Stomach (tissue), 4 donors: ENCODE measurements around the gene GNG7.

Source experiments
- CTCF ChIP-seq, 7 experiments: fragments of 450-650 bp in 4 of 7; fragments of 200-600 bp in 3 of 7; sonication (generic) in 3 of 7; IDR thresholded peaks; one replicate each; pipeline ENCODE4 v1.5.1; 2016 to 2019; ENCODE audit warnings: antibody characterized with exemption in 7 of 7, control low read depth in 2 of 7, mild to moderate bottlenecking in 1 of 7
- EP300 ChIP-seq: sonication (generic); formaldehyde crosslinking; IDR thresholded peaks from one replicate; pipeline ENCODE4 v1.6.1; 2017; ENCODE audit warnings: antibody characterized with exemption
- POLR2A ChIP-seq, 4 donors: fragments of 450-650 bp; IDR thresholded peaks; one replicate each; pipeline ENCODE4 v1.6.1; 2016; ENCODE audit warnings: antibody characterized with exemption in 4 of 4, control low read depth in 2 of 4, mild to moderate bottlenecking in 1 of 4, moderate library complexity in 1 of 4
- POLR2AphosphoS5 ChIP-seq, 3 donors: sonication (generic); formaldehyde crosslinking; IDR thresholded peaks; one replicate each; pipeline ENCODE4 v1.6.1; 2016; ENCODE audit warnings: antibody characterized with exemption in 3 of 3

GRCh38 chr19:2726904-2727639 lies 24.6 kb upstream of the GNG7 start:
- TF ChIP-seq POLR2A (IDR thresholded peaks at IDR 0.05), result no peak
- TF ChIP-seq CTCF (IDR thresholded peaks at IDR 0.05), result no peak
- no peak for TF ChIP-seq EP300
- TF ChIP-seq POLR2AphosphoS5 (IDR thresholded peaks at IDR 0.05), result no peak
